ENCODE measurements around the gene PRKCZ. TPM values are rescaled to one million over a fixed set of nuclear protein-coding genes. Genes with fewer than 3 reads are reported as not detected.
"Not testable (repeated sequence)": the region's sequence is repeated elsewhere in the genome, so short reads cannot be mapped to it uniquely, and the experiment has no call there.

Gene PRKCZ
- total and polyA plus RNA-seq, 2 experiments from 2014 or later, result 26.2 to 36.9 TPM

GRCh38 chr1:2147869-2148268 lies 97.7 kb downstream of the PRKCZ start:
- H4K20me1 ChIP-seq (replicated peaks; ENCODE audit: insufficient read depth); H3K27ac Mint-ChIP-seq; H3K4me1 Mint-ChIP-seq; H3K27me3 ChIP-seq (ENCODE audit: insufficient read depth); H3K4me3 ChIP-seq; H3K36me3 Mint-ChIP-seq (ENCODE audit: low read depth); H3K27ac ChIP-seq (ENCODE audit: low read depth); H3K4me1 ChIP-seq (ENCODE audit: insufficient read depth); DNase-seq (ENCODE audit: low spot score); H3K4me2 ChIP-seq; H3K9me3 Mint-ChIP-seq; H3K79me2 ChIP-seq (replicated peaks; ENCODE audit: insufficient read depth); H3K36me3 ChIP-seq (ENCODE audit: insufficient read depth); H2AFZ ChIP-seq; H3K27me3 Mint-ChIP-seq (ENCODE audit: insufficient read depth, low read depth, poor library complexity); H3F3A ChIP-seq (replicated peaks; ENCODE audit: low read depth); H3K4me3 Mint-ChIP-seq; ATAC-seq; H3K9me2 ChIP-seq (ENCODE audit: insufficient read depth): not testable (repeated sequence)

GRCh38 chr1:2148691-2149090 lies 98.5 kb downstream of the PRKCZ start:
- H3F3A ChIP-seq (replicated peaks; ENCODE audit: low read depth), result no peaks in the 10 kb centered on the region
- Mint-ChIP-seq H3K9me3 (no peaks in the 10 kb centered on the region), H3K4me3 (no peak overlapping the region)
- TF ChIP-seq POLR2AphosphoS5 (IDR thresholded peaks at IDR 0.05; ENCODE audit: low read depth) (no peak), STAT1 (IDR thresholded peaks at IDR 0.05; ENCODE audit: unreplicated experiment) (no peak), CREB1 (CRISPR knock-in tag; IDR thresholded peaks at IDR 0.05; ENCODE audit: low read depth) (no peak), EZH2phosphoT487 (IDR thresholded peaks at IDR 0.05; ENCODE audit: unreplicated experiment) (no peak), JUNB (IDR thresholded peaks at IDR 0.05; ENCODE audit: unreplicated experiment) (no peak), NANOG (IDR thresholded peaks at IDR 0.05; ENCODE audit: borderline replicate concordance) (no peak), EZH2 (IDR thresholded peaks at IDR 0.05; ENCODE audit: low read depth, unreplicated experiment) (no peak), ZNF331 (CRISPR knock-in tag; IDR thresholded peaks at IDR 0.05; ENCODE audit: low read depth) (no peak), REST (IDR thresholded peaks at IDR 0.05; ENCODE audit: unreplicated experiment) (no peak), ZNF114 (CRISPR knock-in tag; IDR thresholded peaks at IDR 0.05) (no peak)
- TF ChIP-seq, protein P1, sequence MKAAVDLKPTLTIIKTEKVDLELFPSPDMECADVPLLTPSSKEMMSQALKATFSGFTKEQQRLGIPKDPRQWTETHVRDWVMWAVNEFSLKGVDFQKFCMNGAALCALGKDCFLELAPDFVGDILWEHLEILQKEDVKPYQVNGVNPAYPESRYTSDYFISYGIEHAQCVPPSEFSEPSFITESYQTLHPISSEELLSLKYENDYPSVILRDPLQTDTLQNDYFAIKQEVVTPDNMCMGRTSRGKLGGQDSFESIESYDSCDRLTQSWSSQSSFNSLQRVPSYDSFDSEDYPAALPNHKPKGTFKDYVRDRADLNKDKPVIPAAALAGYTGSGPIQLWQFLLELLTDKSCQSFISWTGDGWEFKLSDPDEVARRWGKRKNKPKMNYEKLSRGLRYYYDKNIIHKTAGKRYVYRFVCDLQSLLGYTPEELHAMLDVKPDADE (IDR thresholded peaks at IDR 0.05), result no peak
- TF ChIP-seq, protein P2, sequence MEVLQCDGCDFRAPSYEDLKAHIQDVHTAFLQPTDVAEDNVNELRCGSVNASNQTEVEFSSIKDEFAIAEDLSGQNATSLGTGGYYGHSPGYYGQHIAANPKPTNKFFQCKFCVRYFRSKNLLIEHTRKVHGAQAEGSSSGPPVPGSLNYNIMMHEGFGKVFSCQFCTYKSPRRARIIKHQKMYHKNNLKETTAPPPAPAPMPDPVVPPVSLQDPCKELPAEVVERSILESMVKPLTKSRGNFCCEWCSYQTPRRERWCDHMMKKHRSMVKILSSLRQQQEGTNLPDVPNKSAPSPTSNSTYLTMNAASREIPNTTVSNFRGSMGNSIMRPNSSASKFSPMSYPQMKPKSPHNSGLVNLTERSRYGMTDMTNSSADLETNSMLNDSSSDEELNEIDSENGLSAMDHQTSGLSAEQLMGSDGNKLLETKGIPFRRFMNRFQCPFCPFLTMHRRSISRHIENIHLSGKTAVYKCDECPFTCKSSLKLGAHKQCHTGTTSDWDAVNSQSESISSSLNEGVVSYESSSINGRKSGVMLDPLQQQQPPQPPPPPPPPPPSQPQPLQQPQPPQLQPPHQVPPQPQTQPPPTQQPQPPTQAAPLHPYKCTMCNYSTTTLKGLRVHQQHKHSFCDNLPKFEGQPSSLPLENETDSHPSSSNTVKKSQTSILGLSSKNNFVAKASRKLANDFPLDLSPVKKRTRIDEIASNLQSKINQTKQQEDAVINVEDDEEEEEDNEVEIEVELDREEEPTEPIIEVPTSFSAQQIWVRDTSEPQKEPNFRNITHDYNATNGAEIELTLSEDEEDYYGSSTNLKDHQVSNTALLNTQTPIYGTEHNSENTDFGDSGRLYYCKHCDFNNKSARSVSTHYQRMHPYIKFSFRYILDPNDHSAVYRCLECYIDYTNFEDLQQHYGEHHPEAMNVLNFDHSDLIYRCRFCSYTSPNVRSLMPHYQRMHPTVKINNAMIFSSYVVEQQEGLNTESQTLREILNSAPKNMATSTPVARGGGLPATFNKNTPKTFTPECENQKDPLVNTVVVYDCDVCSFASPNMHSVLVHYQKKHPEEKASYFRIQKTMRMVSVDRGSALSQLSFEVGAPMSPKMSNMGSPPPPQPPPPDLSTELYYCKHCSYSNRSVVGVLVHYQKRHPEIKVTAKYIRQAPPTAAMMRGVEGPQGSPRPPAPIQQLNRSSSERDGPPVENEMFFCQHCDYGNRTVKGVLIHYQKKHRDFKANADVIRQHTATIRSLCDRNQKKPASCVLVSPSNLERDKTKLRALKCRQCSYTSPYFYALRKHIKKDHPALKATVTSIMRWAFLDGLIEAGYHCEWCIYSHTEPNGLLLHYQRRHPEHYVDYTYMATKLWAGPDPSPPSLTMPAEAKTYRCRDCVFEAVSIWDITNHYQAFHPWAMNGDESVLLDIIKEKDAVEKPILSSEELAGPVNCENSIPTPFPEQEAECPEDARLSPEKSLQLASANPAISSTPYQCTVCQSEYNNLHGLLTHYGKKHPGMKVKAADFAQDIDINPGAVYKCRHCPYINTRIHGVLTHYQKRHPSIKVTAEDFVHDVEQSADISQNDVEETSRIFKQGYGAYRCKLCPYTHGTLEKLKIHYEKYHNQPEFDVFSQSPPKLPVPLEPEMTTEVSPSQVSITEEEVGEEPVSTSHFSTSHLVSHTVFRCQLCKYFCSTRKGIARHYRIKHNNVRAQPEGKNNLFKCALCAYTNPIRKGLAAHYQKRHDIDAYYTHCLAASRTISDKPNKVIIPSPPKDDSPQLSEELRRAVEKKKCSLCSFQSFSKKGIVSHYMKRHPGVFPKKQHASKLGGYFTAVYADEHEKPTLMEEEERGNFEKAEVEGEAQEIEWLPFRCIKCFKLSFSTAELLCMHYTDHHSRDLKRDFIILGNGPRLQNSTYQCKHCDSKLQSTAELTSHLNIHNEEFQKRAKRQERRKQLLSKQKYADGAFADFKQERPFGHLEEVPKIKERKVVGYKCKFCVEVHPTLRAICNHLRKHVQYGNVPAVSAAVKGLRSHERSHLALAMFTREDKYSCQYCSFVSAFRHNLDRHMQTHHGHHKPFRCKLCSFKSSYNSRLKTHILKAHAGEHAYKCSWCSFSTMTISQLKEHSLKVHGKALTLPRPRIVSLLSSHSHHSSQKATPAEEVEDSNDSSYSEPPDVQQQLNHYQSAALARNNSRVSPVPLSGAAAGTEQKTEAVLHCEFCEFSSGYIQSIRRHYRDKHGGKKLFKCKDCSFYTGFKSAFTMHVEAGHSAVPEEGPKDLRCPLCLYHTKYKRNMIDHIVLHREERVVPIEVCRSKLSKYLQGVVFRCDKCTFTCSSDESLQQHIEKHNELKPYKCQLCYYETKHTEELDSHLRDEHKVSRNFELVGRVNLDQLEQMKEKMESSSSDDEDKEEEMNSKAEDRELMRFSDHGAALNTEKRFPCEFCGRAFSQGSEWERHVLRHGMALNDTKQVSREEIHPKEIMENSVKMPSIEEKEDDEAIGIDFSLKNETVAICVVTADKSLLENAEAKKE (CRISPR knock-in tag; IDR thresholded peaks at IDR 0.05), result no peak

More at GRCh38 chr1:2148691-2149090, 98.5 kb downstream of the PRKCZ start:
- H3K27ac ChIP-seq (ENCODE audit: low read depth), result no peak overlapping the region
- H3K36me3 Mint-ChIP-seq (ENCODE audit: low read depth), result peaks cover 8% of the 10 kb centered on the region; the same call in 2 of the 3 replicates
- H3K4me2 ChIP-seq, result no peak overlapping the region
- H3K79me2 ChIP-seq (replicated peaks; ENCODE audit: insufficient read depth), result no peaks in the 10 kb centered on the region
- no peaks in the 10 kb centered on the region for H3K9me2 ChIP-seq (ENCODE audit: insufficient read depth)
- no peak overlapping the region for H3K4me3 ChIP-seq
- H3K36me3 ChIP-seq (ENCODE audit: insufficient read depth), result no peaks in the 10 kb centered on the region
- H4K20me1 ChIP-seq (replicated peaks; ENCODE audit: insufficient read depth), result no peaks in the 10 kb centered on the region
- peaks cover 3% of the 10 kb centered on the region for H3K27me3 Mint-ChIP-seq (ENCODE audit: insufficient read depth, low read depth, poor library complexity)
- ATAC-seq, result no peak
- no peak overlapping the region for H3K27ac Mint-ChIP-seq
- H3K4me1 ChIP-seq (ENCODE audit: insufficient read depth), result no peaks in the 10 kb centered on the region
- no peaks in the 10 kb centered on the region for H3K27me3 ChIP-seq (ENCODE audit: insufficient read depth)
- no peaks in the 10 kb centered on the region for H3K4me1 Mint-ChIP-seq
- no peak overlapping the region for H2AFZ ChIP-seq
- DNase-seq (ENCODE audit: low spot score), result no peak
